Pancreas (tissue), 10 donors: ENCODE data around the gene ZBTB39. TPM values are rescaled to one million over a fixed set of nuclear protein-coding genes. Genes with fewer than 3 reads are reported as not detected.
A peak's percentile ranks its signal among the peaks of the same experiment; 100 is the strongest.

Source experiments
- ATAC-seq, 4 donors: fragments of 200-7000 bp; cut with Tn5 transposase; one replicate each; pipeline versions ENCODE4 v1.8.0 to v1.9.1; 2020; ENCODE audit warnings: mild to moderate bottlenecking in 4 of 4, moderate library complexity in 4 of 4
- DNase-seq, 6 donors: peaks; one replicate each; pipeline ENCODE4 v3.0.0-alpha.2; 2020
- FAIRE-seq: peaks from 2 replicates; lab custom pipeline; 2012; peaks lifted over from hg19 to GRCh38; lab: Jason Lieb, UNC
- H3K27ac ChIP-seq, 4 donors: fragments of 200-600 bp; sonication (generic); 1 replicate in 3 of 4; 2 replicates in 1 of 4; pipeline versions ENCODE4 v1.5.0 to v1.8.0; 2020
- H3K27me3 ChIP-seq, 4 donors: fragments of 200-600 bp; one replicate each; pipeline ENCODE4 v1.8.0; 2021
- H3K36me3 ChIP-seq, 3 donors: fragments of 200-600 bp; sonication (generic) in 1 of 3; one replicate each; pipeline versions ENCODE4 v1.5.0 to v1.8.0; 2020 to 2021
- H3K4me1 ChIP-seq, 3 donors: fragments of 200-600 bp; one replicate each; pipeline ENCODE4 v1.8.0; 2021
- H3K4me3 ChIP-seq, 4 donors: fragments of 200-600 bp; sonication (generic) in 2 of 4; one replicate each; pipeline versions ENCODE4 v1.5.0 to v1.8.0; 2020 to 2021
- H3K9me3 ChIP-seq, 4 donors: fragments of 200-600 bp; one replicate each; pipeline ENCODE4 v1.8.0; 2021
- CTCF ChIP-seq, 4 donors: fragments of 200-600 bp; sonication (generic) in 3 of 4; IDR thresholded peaks; one replicate each; pipeline versions ENCODE4 v1.5.0 to v1.8.0; 2021; ENCODE audit warnings: antibody characterized with exemption in 4 of 4
- WGBS, 2 donors: extraction: QIAGEN DNeasy Blood & Tissue Kit; methylation state at CpG; one replicate each; pipeline ENCODE4 v1.1.7; 2013; 5-methylcytosine and 5-hydroxymethylcytosine counted together
- intact Hi-C, 3 donors: fragments of 100-400 bp; cut with DNase I; formaldehyde crosslinking; loops; one replicate each; pipeline versions ENCODE4 v1.11.1 to v1.14.2; 2022
- polyA plus RNA-seq, 2 donors: library from polyadenylated mRNA; stranded (reverse); fragments of 200-250 nt; gene quantifications; one replicate each; pipeline ENCODE4 v1.2.3, GENCODE V29; 2013
- total RNA-seq, 6 donors: library from RNA; stranded (reverse); fragmentation: NEBNext Ultra II Directional in 4 of 6; extraction: Animal tissue kit (Norgen Biotek cat#: 25700) in 4 of 6; gene quantifications; one replicate each; pipeline versions ENCODE4 v1.2.1 to v1.2.4, GENCODE V29; 2021 to 2023
- donor health status: healthy with polysubstance abuse.
- donor health status: DM: no; HTN: no; CAD: no; lungs with moderate emphysema.
- donor health status: DM: no; HTN: no; CAD: no.
- donor health status: control.
- donor health status: control.
- donor health status: Bipolar disorder and iron deficiency.
- donor health status: DM: yes; HTN: yes; CAD: no.
- donor health status: DM: no; HTN: no; CAD: no.
- donor health status: DM: no; HTN: no; CAD: no.
- donor health status: DM: yes; HTN: yes; CAD: no.

The ZBTB39 gene
- total and polyA plus RNA-seq, 8 donors, result 1.5 to 4.3 (median 2.8) TPM

- DNase-seq, result no peak
- intact Hi-C loops, result no loop called here
Observed at GRCh38 chr12:57008178-57008577, 1.8 kb upstream of the ZBTB39 start.

GRCh38 chr12:57006809-57007475 lies 596 bp upstream of the ZBTB39 start:
- FAIRE-seq, result no peak
- H3K4me3 ChIP-seq, result peak overlapping the region in 2 of 4 donors; percentile 87 to 95
- TF ChIP-seq CTCF (IDR thresholded peaks at IDR 0.05), result peak in 1 of 4 donors; percentile 4
- no peaks in the 10 kb centered on the region for H3K9me3 ChIP-seq
- no peaks in the 10 kb centered on the region for H3K27me3 ChIP-seq
- H3K4me1 ChIP-seq, result peaks cover 0 to 1% (median under 1%) of the 10 kb centered on the region in 3 donors
- peaks cover 0 to 24% (median 11%) of the 10 kb centered on the region in 3 donors for H3K36me3 ChIP-seq
- intact Hi-C loops, result no loop called here
- ATAC-seq, result no peak
- DNase-seq, result no peak
- no peak overlapping the region for H3K27ac ChIP-seq
- 60 to 65% methylated on average over 10 of the region's 10 CpGs for WGBS, 2 donors

More at GRCh38 chr12:57008178-57008577, 1.8 kb upstream of the ZBTB39 start:
- ATAC-seq (peak in 2 of 4 donors; percentile 42 to 55), FAIRE-seq (no peak)
- H3K4me1 ChIP-seq, result no peaks in the 10 kb centered on the region
- H3K27ac ChIP-seq, result no peak overlapping the region
- peaks cover 0 to 13% (median 2%) of the 10 kb centered on the region in 3 donors for H3K36me3 ChIP-seq
- no peaks in the 10 kb centered on the region for H3K27me3 ChIP-seq
- no peaks in the 10 kb centered on the region for H3K9me3 ChIP-seq
- H3K4me3 ChIP-seq, result no peak overlapping the region
- TF ChIP-seq CTCF (IDR thresholded peaks at IDR 0.05), result no peak

- DNase-seq (no peak), FAIRE-seq (no peak), ATAC-seq (no peak)
- peaks cover 0 to 5% (median 5%) of the 10 kb centered on the region in 3 donors for H3K4me1 ChIP-seq
- no peaks in the 10 kb centered on the region for H3K9me3 ChIP-seq
- intact Hi-C loops, result no loop called here
- H3K4me3 ChIP-seq, result no peak overlapping the region
- no peaks in the 10 kb centered on the region for H3K27me3 ChIP-seq
- 75 to 83% methylated on average over 6 of the region's 6 CpGs for WGBS, 2 donors
- TF ChIP-seq CTCF (IDR thresholded peaks at IDR 0.05), result no peak
- H3K27ac ChIP-seq, result no peak overlapping the region
- H3K36me3 ChIP-seq, result peaks cover 0 to 24% (median 11%) of the 10 kb centered on the region in 3 donors
Observed at GRCh38 chr12:57004651-57005050, 1.7 kb downstream of the ZBTB39 start.

- Histone ChIP-seq H3K27ac (no peak overlapping the region), H3K27me3 (no peaks in the 10 kb centered on the region), H3K36me3 (peaks cover 0 to 24% (median 11%) of the 10 kb centered on the region in 3 donors), H3K4me3 (no peak overlapping the region), H3K9me3 (no peaks in the 10 kb centered on the region), H3K4me1 (peaks cover 0 to 5% (median 5%) of the 10 kb centered on the region in 3 donors)
- ATAC-seq, result no peak
- no peak for TF ChIP-seq CTCF (IDR thresholded peaks at IDR 0.05)
- no peak for DNase-seq
- 89 to 93% methylated on average over 13 of the region's 13 CpGs for WGBS, 2 donors
- intact Hi-C loops, result no loop called here
- no peak for FAIRE-seq
Observed at GRCh38 chr12:57003395-57003794, 3.0 kb downstream of the ZBTB39 start.

- DNase-seq (peak in 5 of 6 donors; percentile 23 to 77 (median 53)), ATAC-seq (peak in 3 of 4 donors; percentile 52 to 67 (median 59)), FAIRE-seq (no peak)
- peaks cover 0 to 24% (median 11%) of the 10 kb centered on the region in 3 donors for H3K36me3 ChIP-seq
- WGBS, 2 donors, result 31 to 35% methylated on average over 13 of the region's 13 CpGs
- no peak overlapping the region for H3K27ac ChIP-seq
- no peak overlapping the region for H3K4me3 ChIP-seq
- intact Hi-C loops, result no loop called here
- TF ChIP-seq CTCF (IDR thresholded peaks at IDR 0.05), result peak; percentile 30 to 49 (median 38)
- H3K4me1 ChIP-seq, result peaks cover 0 to 5% (median 5%) of the 10 kb centered on the region in 3 donors
- no peaks in the 10 kb centered on the region for H3K9me3 ChIP-seq
- H3K27me3 ChIP-seq, result no peaks in the 10 kb centered on the region
Observed at GRCh38 chr12:57001448-57001906, 4.9 kb downstream of the ZBTB39 start.
